Neural progenitor cell (in vitro differentiated cells): ENCODE data around the gene EFCC1.

Source experiments
- CTCF ChIP-seq: fragments of 200-600 bp; sonication (generic); IDR thresholded peaks from 2 replicates; pipeline ENCODE4 v1.5.1; 2017; ENCODE audit warnings: antibody characterized with exemption, mild to moderate bottlenecking
- EZH2 ChIP-seq: fragments of 200-600 bp; sonication (generic); IDR thresholded peaks from 2 replicates; pipeline ENCODE4 v1.6.1; 2017; ENCODE audit warnings: antibody characterized with exemption, mild to moderate bottlenecking, moderate library complexity
- EZH2phosphoT487 ChIP-seq: fragments of 200-600 bp; sonication (generic); IDR thresholded peaks from 2 replicates; pipeline ENCODE4 v1.6.1; 2017; ENCODE audit warnings: antibody characterized with exemption

DNA sequence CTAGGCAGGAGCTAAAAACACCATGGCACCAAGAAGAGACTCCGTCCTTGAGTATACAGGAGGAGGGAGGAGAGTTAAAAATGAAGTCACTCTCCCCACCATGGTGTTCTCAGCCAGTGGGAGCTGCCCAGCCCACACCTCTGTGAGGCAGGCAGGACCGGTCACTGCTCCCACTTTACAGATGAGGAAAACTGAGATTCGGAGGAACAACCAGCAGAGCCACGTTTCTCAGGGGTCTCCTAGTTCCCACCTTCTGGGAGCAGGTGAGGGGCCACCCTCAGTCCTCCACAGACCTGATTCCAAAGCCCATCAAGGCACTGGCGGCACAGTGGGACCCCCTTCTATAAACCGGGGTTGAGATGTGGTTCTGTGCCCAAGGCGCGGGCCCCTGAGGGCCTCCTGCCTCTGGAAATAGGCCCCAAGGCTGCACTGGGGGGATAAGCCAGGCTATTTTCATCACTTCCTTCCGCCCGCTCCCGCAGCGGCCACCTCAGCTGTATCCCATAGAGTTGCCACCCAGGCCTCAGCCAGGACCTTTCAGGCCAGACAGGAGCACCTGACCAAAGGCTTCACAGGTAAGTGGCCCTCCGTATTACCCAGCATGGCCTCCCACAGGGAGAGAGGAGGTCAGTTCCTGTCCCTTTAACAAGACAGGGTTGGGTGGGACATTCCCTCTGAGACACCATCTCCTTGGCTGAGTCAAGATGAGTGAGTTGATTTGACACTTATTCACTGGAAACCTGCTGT, 59.3 kb downstream of the EFCC1 start, which contains the start of gene GP9:
- TF ChIP-seq CTCF, result no peak
- no peak for TF ChIP-seq EZH2
- no peak for TF ChIP-seq EZH2phosphoT487
